CD4-positive, alpha-beta T cell treated with Interleukin-10 for 1 hour (primary cell): ENCODE results near the gene ATXN1.
"Not testable (repeated sequence)": the region's sequence is repeated elsewhere in the genome, so short reads cannot be mapped to it uniquely, and the experiment has no call there.

Experiments
- DNase-seq: peaks from one replicate; pipeline ENCODE4 v3.0.0-alpha.2; 2020

ATXN1 gene

GRCh38 chr6:16430391-16431089 is 330.7 kb downstream of the ATXN1 start:
- DNase-seq = no peak

DNA sequence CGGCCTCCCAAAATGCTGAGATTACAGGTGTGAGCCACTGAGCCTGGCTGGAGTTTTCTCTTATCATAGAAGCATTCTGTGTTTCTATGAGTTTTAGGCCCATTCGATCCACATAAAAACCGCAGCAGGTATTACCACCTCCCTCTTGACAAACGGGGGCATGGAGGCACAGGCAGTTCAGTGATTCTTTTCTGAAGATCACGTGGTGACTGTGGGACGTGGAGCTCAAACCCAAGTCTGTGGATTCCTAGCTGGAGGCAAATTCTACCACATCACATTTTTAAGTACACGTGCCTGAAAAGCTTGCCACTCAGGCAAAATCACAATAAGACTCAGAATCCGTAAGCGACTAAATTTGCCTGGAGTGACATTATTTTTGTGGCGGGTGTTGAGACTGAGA is 331.6 kb downstream of the ATXN1 start:
- DNase-seq = no peak

DNA sequence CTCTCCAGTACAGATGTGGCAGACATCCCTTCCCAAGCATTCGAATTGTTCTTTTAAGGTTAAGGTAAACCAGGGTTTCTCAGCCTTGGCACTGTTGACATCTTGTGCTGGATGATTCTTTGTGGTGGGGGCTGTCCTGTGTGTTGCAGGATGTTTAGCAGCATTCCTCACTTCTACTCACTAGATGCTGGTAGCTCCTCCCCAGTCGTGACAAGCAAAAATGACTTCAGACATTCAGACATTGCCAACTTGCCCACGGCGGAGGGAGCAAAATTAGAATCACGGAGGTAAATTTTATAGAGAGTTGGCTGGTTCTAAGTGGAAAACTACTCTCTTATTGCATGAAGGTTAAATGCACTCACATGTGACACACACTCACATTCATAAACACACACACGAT is 334.1 kb downstream of the ATXN1 start:
- no peak for DNase-seq

- no peak for DNase-seq
Measured at GRCh38 chr6:16425881-16426615, 335.2 kb downstream of the ATXN1 start.

DNA sequence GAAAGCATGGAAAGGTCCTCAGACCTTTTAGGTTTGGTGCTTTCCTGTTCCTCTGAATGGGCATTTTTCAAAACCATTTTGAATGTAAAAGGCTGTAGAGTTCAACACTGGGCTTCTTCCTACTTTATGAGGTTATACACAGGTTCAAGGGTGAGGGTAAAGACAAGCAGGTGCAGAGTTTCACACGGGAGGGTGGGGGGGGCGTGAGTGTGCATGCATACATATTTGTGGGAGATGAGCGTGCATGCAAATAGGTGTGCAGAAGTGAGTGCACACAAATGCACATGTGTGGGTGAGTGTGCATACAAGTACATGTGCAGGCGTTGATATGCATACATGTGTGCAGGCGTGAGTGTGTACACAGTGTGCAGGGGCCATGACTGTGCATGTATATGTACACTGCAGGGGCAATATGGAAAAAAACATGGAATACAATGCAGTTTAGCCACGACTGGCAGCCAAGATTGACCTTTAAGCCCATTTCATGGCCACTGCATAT is 339.7 kb downstream of the ATXN1 start:
- no peak for DNase-seq

DNA sequence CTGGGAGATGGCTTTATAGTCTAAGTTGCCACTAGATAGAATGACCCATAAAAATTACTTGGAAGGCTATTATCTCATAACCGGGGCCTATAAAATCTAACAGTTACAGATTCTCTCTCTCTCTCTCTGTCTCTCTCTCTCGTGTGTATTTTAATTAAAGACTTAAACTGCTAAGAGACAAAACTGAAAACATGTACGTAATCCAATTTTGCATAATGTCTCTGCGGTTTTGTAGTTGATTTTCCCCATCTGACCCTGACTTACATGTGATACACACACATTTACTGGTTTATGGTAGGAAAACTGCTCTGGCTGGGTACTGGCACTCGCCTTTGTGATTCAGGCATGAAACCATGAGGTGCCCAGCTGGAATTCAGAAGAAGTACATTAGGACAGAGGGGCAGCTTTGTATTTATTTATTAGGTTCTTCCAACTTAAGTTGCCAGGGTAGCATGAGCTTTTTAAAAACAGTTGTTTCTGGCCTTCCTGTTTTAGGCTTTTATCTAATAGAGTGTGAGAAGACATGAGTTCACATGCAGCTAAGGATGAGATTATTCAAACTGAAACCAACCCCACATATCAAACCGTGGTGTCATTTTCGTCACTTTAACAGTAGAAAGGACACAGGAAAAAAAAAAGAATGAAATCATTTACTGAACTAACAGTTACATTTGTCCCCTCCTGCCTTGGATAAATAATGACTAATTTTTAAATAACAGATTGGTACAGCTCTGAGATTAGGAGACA is 340.4 kb downstream of the ATXN1 start:
- DNase-seq = peak; percentile 80

GRCh38 chr6:16420337-16420714 is 340.9 kb downstream of the ATXN1 start:
- DNase-seq = no peak

- peak; percentile 24 for DNase-seq
Measured at GRCh38 chr6:16419636-16420336, 341.5 kb downstream of the ATXN1 start.

- DNase-seq = no peak
Measured at GRCh38 chr6:16418151-16418550, 343.1 kb downstream of the ATXN1 start.

- DNase-seq = no peak
Measured at GRCh38 chr6:16415677-16416076, 345.6 kb downstream of the ATXN1 start.

DNA sequence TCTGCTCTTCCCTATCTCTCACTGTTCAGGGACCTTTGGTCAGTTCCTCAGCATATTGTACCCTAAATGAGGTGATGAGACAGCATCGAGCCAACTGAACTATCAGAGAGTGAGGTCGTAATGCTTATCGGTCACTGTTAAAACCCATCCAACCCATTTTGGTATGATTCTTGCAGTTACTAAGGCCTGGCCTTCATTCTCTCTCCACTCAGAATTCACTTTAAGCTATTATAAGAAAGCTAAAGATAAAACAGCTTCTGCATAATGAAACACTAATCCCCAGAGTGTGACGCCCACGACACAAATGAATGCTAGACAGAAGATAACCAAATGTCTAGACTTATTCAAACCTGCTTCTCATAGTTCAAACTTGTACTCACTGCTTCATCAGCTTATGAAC is 347.1 kb downstream of the ATXN1 start:
- DNase-seq = peak; percentile 38

DNA sequence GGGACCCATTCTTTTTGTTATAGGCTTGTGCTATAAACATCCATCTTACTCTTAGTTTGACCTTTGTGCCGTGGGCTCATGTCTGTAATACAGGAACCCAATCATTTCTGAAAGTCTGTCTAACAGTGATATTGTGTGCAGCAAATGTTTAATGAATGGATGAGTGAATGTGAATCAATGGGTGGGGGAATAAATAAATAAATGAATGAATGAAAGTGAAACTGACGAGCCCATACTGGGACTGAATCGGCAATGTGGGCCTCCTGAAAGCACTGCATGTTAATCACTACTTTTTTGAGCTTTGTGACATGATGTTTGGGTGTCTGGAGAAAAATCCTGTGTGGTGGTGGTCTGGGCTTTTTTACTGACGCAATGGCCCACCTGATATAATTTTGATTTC is 347.9 kb downstream of the ATXN1 start:
- peak; percentile 60 for DNase-seq

DNA sequence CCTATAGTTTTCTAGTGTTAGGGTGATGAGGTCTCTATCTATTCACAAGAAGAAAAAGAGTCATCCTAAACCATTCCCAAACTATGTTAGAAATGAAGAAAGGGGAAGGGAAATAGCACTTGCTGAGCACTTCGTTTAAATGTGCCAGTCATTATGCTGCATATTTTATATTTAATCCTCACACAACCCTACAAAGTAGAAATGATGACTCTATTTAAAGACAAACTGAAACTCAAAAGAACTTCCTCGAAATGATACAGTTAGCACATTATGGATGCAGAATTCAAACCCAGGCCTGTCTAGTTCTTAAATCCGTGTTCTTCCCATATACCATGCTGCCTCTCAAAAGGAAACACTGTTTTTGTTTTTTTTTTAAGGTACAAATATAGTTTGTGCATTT is 348.3 kb downstream of the ATXN1 start:
- DNase-seq = no peak

GRCh38 chr6:16412171-16412570 is 349.1 kb downstream of the ATXN1 start:
- DNase-seq = no peak

DNA sequence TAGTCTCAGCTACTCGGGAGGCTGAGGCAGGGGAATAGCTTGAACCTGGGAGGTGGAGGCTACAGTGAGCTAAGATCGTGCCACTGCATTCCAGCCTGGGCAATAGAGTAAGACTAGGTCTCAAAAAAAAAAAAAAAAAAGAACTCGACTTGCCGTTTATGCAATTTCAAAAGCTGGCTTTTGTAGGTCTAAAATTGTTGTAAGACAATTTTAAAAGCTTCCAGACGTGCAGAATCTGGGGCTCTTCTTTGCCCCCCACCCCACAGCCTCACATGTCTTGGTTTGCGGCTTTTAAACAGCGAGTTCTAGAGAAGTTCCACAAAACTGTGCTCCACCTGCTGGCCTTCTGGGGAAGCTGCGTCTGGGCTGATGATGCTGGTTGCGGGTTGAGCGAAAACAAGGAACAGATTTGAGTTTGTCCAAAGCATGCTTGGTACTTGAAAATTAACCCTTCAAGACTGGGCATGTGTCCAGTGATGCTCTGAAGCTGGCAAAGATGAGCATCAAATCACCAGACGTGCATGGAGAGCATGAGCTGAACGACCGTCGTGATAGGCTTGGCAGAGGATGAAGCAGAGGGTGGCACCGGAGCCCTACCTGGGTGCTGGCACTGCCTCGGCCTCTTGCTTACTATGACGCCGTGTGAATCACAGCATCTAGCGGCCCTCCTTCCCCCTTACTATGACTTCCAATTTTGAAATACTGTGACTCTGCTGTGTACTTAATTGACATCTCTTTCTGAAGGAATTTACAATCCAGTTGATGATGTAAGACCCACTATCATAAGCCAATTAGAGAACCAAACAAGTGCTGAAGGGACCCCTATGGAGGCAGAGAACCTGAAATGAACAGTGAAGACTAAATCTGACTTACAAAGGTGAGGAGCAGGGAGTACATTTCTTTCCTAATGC is 351.5 kb downstream of the ATXN1 start:
- peak; percentile 68 for DNase-seq

GRCh38 chr6:16408766-16409165 is 352.5 kb downstream of the ATXN1 start:
- DNase-seq = no peak

GRCh38 chr6:16406966-16407365 is 354.3 kb downstream of the ATXN1 start:
- DNase-seq = no peak

DNA sequence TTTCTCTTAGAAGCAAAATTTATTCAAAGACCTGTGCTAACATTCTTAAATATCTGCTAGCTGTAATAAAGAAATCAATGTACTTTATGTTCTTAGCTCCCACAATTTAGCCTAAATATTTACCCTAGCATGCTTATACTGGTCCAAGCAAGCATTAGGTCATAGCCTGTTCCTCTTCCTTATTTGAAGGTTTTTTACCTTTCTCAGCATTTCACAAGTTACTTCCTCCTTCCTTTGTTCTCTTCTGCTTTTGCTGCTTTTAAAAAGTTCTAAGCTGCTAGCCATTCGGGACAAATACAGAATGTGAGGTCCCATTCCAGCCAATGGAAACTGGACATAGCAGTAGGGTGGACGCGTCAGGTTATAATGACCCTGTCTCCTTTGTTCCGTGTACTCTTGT is 354.7 kb downstream of the ATXN1 start:
- not testable (repeated sequence) for DNase-seq

DNA sequence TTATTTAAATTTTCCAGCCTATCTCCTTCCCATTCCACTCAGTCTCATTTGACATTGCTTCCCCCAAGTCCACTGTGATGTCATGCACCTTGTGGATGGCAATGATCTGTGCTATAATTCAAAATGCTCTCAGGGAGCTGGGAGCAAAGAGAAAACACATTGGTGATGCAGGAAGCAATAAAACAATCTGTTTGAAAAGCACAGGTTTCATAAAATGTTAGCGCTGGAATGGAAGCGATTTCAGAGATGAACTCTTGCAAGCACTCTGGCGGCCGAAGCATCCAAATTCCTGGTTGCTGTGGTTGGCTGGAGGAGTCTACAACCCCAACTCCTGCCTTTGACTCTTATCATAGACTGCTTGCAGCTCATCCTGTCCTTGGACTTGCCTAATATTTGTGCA is 355.9 kb downstream of the ATXN1 start:
- DNase-seq = no peak

DNA sequence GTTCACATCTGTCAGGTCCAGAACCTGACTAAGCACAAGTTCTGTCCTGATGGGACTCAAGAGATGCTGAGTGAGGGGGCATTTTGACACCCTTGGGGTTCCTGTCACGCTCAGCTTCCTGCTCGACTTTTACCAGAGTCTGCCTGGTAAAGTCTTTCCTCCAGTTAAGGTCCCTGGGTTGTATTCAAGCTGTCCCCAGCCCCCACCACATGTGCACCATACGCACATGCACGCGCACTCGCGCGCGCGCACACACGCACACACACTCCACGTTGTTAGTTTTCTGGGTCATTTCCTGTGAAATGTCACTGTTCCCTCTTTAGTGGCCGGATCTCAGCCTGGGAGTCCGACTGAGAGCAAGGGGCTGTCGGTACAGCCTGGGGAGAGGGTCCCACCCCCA is 356.8 kb downstream of the ATXN1 start:
- DNase-seq = no peak

DNA sequence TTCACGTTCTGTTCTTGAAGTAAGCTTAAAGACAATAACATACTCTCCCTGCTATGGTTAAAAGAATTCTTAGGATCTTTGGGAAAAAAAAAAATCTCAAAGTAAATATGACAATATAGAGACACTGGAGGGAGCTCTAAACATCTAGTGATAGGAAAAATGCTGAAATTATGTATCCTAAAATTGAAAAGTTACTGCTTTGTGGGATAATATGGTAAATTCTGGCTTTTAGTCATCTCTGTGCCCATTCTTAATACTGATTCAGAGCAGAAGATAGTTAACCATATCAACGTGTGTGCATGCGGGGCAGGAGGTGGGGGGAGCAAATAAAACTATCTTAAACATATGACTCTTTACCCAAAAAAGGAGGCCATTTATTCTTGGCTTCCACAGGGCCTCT is 357.4 kb downstream of the ATXN1 start:
- DNase-seq = no peak

DNA sequence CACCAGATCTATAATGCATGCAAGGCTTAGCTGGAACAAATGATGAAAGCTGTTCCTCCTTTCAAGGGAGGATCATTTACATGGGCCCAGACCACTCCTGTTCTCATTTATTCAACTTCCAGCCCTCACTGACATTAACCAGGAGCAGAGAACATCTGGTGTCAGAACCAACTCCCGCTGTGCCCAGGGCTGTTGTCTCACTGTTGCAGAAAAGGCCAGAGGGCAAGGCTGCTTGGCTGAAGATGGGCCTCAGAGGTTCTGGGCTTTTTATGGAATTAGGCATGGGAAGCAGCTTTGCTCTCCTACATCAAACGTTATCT is 358.7 kb downstream of the ATXN1 start:
- DNase-seq = no peak
